K562 (cell line): Measurements from ENCODE around the gene HSDL2. TPM values are rescaled to one million over a fixed set of nuclear protein-coding genes. Genes with fewer than 3 reads are reported as not detected.

ENCODE experiments used
- ATAC-seq: fragments of 200-7000 bp; cut with Tn5 transposase; 3 replicates; pipeline ENCODE4 v1.9.1; 2020; ENCODE audit warnings: moderate library complexity
- BruUV-seq: library from RNA; stranded (reverse); fragments of 400-500 nt; replicated peaks from 2 replicates; lab custom pipeline; 2021; lab: Mats Ljungman, UMichigan
- CTCF ChIA-PET: fragments of 300-600 bp; formaldehyde crosslinking; extraction: SDS; loops from one replicate; lab custom pipeline; 2021; ENCODE audit warnings: low intra/inter-chr PET ratio; lab: Yijun Ruan, JAX
- POLR2A ChIA-PET: fragments of 300-600, 350-650 bp; sonication (Branson Sonifier 250); formaldehyde crosslinking; extraction: SDS; loops from one replicate; lab custom pipeline; 2021; ENCODE audit warnings: antibody characterized with exemption, inconsistent platforms; lab: Yijun Ruan, JAX
- DNase-seq, 4 experiments: peaks; one replicate each; pipeline versions ENCODE4 v3.0.0 to v3.0.0-alpha.2; 2011 to 2018; ENCODE audit warnings: low spot score in 3 of 4, mixed read lengths in 3 of 4; ENCODE audit errors: extremely low read depth in 1 of 4
- FAIRE-seq: peaks from 2 replicates; lab custom pipeline; 2011; peaks lifted over from hg19 to GRCh38; lab: Jason Lieb, UNC
- H2AFZ ChIP-seq: 2 replicates; pipeline ENCODE4 v1.6.0; 2011; ENCODE audit warnings: low read depth, low read length, control low read depth, inconsistent platforms
- H3K27ac ChIP-seq: fragments of 200-600 bp; 3 replicates; pipeline ENCODE4 v1.8.0; 2011; ENCODE audit warnings: low read depth, mild to moderate bottlenecking, control low read depth, inconsistent platforms, low read length, moderate library complexity, mixed read lengths; ENCODE audit errors: extremely low read depth
- H3K27me3 ChIP-seq, 2 experiments: fragments of 300-600 bp in 1 of 2; 2 replicates in 1 of 2; 3 replicates in 1 of 2; pipeline versions ENCODE4 v1.6.0 to v1.8.0; 2011; ENCODE audit warnings: inconsistent platforms in 2 of 2, low read length in 2 of 2, mild to moderate bottlenecking in 1 of 2, mixed read lengths in 1 of 2, moderate library complexity in 1 of 2; ENCODE audit not compliant: control insufficient read depth in 2 of 2, insufficient read depth in 2 of 2
- H3K36me3 ChIP-seq: fragments of 300-600 bp; 3 replicates; pipeline ENCODE4 v1.8.0; 2011; ENCODE audit warnings: mild to moderate bottlenecking, low read length, inconsistent platforms; ENCODE audit not compliant: control insufficient read depth, insufficient read depth
- H3K4me1 ChIP-seq, 2 experiments: fragments of 200-600 bp in 1 of 2; replicated peaks in 1 of 2; 2 replicates in 1 of 2; 3 replicates in 1 of 2; pipeline versions ENCODE4 v1.5.1 to v1.8.0; 2011; ENCODE audit warnings: inconsistent platforms in 2 of 2, low read length in 2 of 2, mild to moderate bottlenecking in 1 of 2, mixed read lengths in 1 of 2, moderate library complexity in 1 of 2; ENCODE audit not compliant: control insufficient read depth in 2 of 2, insufficient read depth in 2 of 2
- H3K4me2 ChIP-seq: 2 replicates; pipeline ENCODE4 v1.6.1; 2011; ENCODE audit warnings: low read length, control low read depth, inconsistent platforms, mixed read lengths; ENCODE audit not compliant: insufficient read depth
- H3K4me3 ChIP-seq: fragments of 200-600 bp; sonication (generic), shearing (Covaris generic); 2 replicates; pipeline ENCODE4 v1.5.1; 2016; ENCODE audit warnings: control low read depth, inconsistent platforms
- H3K79me2 ChIP-seq: fragments of 200-600 bp; 3 replicates; pipeline ENCODE4 v1.8.0; 2011; ENCODE audit warnings: low read length, inconsistent platforms; ENCODE audit not compliant: control insufficient read depth, insufficient read depth
- H3K9ac ChIP-seq, 2 experiments: 2 replicates each; pipeline versions ENCODE4 v1.6.0 to v1.6.1; 2011; ENCODE audit warnings: low read depth in 2 of 2, low read length in 2 of 2, control low read depth in 1 of 2, inconsistent platforms in 1 of 2, mild to moderate bottlenecking in 1 of 2, mixed read lengths in 1 of 2; ENCODE audit not compliant: insufficient read depth in 1 of 2
- H3K9me1 ChIP-seq: one replicate; pipeline ENCODE4 v1.6.0; 2011; ENCODE audit warnings: inconsistent platforms, mild to moderate bottlenecking, low read length, moderate library complexity; ENCODE audit not compliant: control insufficient read depth, insufficient read depth
- H3K9me3 ChIP-seq: replicated peaks from 2 replicates; pipeline ENCODE4 v1.5.1; 2011; ENCODE audit warnings: low read depth, low read length, inconsistent platforms; ENCODE audit not compliant: control insufficient read depth, insufficient read depth
- H4K20me1 ChIP-seq: replicated peaks from 2 replicates; pipeline ENCODE4 v1.6.1; 2011; ENCODE audit warnings: low read length, inconsistent platforms, mixed read lengths; ENCODE audit not compliant: control insufficient read depth, insufficient read depth
- ETV1 ChIP-seq: fragments of 450-650 bp; conservative IDR thresholded peaks from 2 replicates; pipeline ENCODE4 v1.6.1; 2016; ENCODE audit warnings: missing genetic modification characterization, control low read depth, low read depth, missing compliant biosample characterization
- EZH2 ChIP-seq: IDR thresholded peaks from 2 replicates; pipeline ENCODE4 v1.6.1; 2012; ENCODE audit warnings: low read depth, mild to moderate bottlenecking, inconsistent platforms, low read length, borderline replicate concordance
- FUS ChIP-seq: fragments of 200-400 bp; formaldehyde crosslinking; optimal IDR thresholded peaks from 2 replicates; pipeline ENCODE3; 2017; ENCODE audit warnings: low read depth, low read length
- MAZ ChIP-seq, 2 experiments: fragments of 450-650 bp in 1 of 2; sonication (generic) in 1 of 2; formaldehyde crosslinking; IDR thresholded peaks in 1 of 2; conservative IDR thresholded peaks in 1 of 2; 2 replicates each; pipeline versions ENCODE4 v1.4.0 to v1.5.0; 2020; ENCODE audit warnings: mild to moderate bottlenecking in 1 of 2, missing genetic modification reagents in 1 of 2
- PHB ChIP-seq: fragments of 250-450 bp; sonication (Bioruptor Pico); IDR thresholded peaks from 2 replicates; pipeline ENCODE4 v1.5.0; 2021
- POLR2G ChIP-seq: fragments of 200-400 bp; formaldehyde crosslinking; IDR thresholded peaks from 2 replicates; pipeline ENCODE4 v1.6.1; 2017; ENCODE audit warnings: low read depth, mild to moderate bottlenecking, antibody characterized with exemption, low read length, moderate library complexity
- SIX5 ChIP-seq, 2 experiments: IDR thresholded peaks; 2 replicates each; pipeline ENCODE4 v1.6.1; 2011; ENCODE audit warnings: low read length in 2 of 2, borderline replicate concordance in 1 of 2, low read depth in 1 of 2, mild to moderate bottlenecking in 1 of 2, moderate library complexity in 1 of 2; ENCODE audit not compliant: insufficient read depth in 1 of 2
- USF1 ChIP-seq: sonication (generic); formaldehyde crosslinking; IDR thresholded peaks from 2 replicates; pipeline ENCODE4 v1.9.0; 2022; ENCODE audit warnings: mild to moderate bottlenecking, missing genetic modification reagents
- ZNF764 ChIP-seq: fragments of 250-450 bp; sonication (Bioruptor Pico); IDR thresholded peaks from 2 replicates; pipeline ENCODE4 v1.4.0; 2020; ENCODE audit warnings: low read depth, mild to moderate bottlenecking, moderate library complexity
- WGBS: fragments of 100-300 bp; shearing (Covaris generic); methylation state at CpG from one replicate; pipeline ENCODE4 v1.1.6; 2016; ENCODE audit warnings: low coverage, mixed read lengths; ENCODE audit not compliant: insufficient coverage; ENCODE audit errors: missing lambda C conversion rate; 5-methylcytosine and 5-hydroxymethylcytosine counted together
- in situ Hi-C: fragments of 300-500 bp; cut with MboI; formaldehyde crosslinking; loops from 4 replicates; pipeline ENCODE4 v1.15.0; 2018; ENCODE audit warnings: inconsistent platforms, mixed read lengths
- intact Hi-C: fragments of 100-400 bp; cut with micrococcal nuclease; formaldehyde crosslinking; loops from 2 replicates; pipeline ENCODE4 v1.14.2; 2022
- polyA plus RNA-seq, 8 experiments: library from polyadenylated mRNA; depleted of rRNA in 4 of 8; stranded (reverse) in 5 of 8; unstranded in 3 of 8; fragments of >200 nt; fragmentation: Nextera tagmentation in 2 of 8; fragmentation: Illumina TruSeq in 1 of 8; extraction: Ambion mirVana in 2 of 8; extraction: Trizol in 1 of 8; gene quantifications; 2 replicates each; pipeline versions ENCODE4 v1.2.1 to v1.2.3, GENCODE V29; 2011 to 2014; ENCODE audit warnings: inconsistent platforms in 1 of 8, missing spikeins in 1 of 8
- total RNA-seq, 7 experiments: library from RNA; depleted of rRNA in 6 of 7; stranded (reverse); fragments of >200 nt in 6 of 7; fragmentation: Illumina TruSeq in 2 of 7; extraction: Trizol in 2 of 7; gene quantifications; 2 replicates each; pipeline versions ENCODE4 v1.2.1 to v1.2.3, GENCODE V29; 2011 to 2021; ENCODE audit warnings: low replicate concordance in 1 of 7
- TF ChIP-seq, protein P1 (sequence below): fragments of 450-650 bp; conservative IDR thresholded peaks from 2 replicates; pipeline ENCODE4 v1.6.1; 2016; ENCODE audit warnings: missing genetic modification characterization, low read depth, mild to moderate bottlenecking, missing compliant biosample characterization, moderate library complexity
- TF ChIP-seq, protein P2 (sequence below): fragments of 450-650 bp; IDR thresholded peaks from one replicate; pipeline ENCODE4 v1.6.1; 2018; ENCODE audit warnings: mild to moderate bottlenecking, moderate library complexity; ENCODE audit not compliant: partially characterized antibody
- TF ChIP-seq, protein P3 (sequence below): fragments of 250-450 bp; sonication (Bioruptor Pico); IDR thresholded peaks from 2 replicates; pipeline ENCODE4 v1.8.0; 2022; ENCODE audit warnings: moderate library complexity, mild to moderate bottlenecking, inconsistent platforms
- TF ChIP-seq, protein P4 (sequence below): fragments of 450-650 bp; IDR thresholded peaks from 2 replicates; pipeline ENCODE4 v1.6.1; 2016

The HSDL2 gene
- total and polyA plus RNA-seq, 9 of the 15 experiments (the other 6 are each of a cell fraction or from before 2014, with no cell fraction given): 22.8 to 74.1 (median 35.6) TPM

- TF ChIP-seq ETV1 (tag): no peak
- TF ChIP-seq ZNF764 (CRISPR knock-in tag): no peak
- TF ChIP-seq, protein P1, sequence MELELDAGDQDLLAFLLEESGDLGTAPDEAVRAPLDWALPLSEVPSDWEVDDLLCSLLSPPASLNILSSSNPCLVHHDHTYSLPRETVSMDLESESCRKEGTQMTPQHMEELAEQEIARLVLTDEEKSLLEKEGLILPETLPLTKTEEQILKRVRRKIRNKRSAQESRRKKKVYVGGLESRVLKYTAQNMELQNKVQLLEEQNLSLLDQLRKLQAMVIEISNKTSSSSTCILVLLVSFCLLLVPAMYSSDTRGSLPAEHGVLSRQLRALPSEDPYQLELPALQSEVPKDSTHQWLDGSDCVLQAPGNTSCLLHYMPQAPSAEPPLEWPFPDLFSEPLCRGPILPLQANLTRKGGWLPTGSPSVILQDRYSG (tag): no peak
- no peak for TF ChIP-seq POLR2G
- TF ChIP-seq, protein P2, sequence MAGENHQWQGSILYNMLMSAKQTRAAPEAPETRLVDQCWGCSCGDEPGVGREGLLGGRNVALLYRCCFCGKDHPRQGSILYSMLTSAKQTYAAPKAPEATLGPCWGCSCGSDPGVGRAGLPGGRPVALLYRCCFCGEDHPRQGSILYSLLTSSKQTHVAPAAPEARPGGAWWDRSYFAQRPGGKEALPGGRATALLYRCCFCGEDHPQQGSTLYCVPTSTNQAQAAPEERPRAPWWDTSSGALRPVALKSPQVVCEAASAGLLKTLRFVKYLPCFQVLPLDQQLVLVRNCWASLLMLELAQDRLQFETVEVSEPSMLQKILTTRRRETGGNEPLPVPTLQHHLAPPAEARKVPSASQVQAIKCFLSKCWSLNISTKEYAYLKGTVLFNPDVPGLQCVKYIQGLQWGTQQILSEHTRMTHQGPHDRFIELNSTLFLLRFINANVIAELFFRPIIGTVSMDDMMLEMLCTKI: no peak
Observed at GRCh38 chr9:112437406-112437805, 57.5 kb downstream of the HSDL2 start (continued).

GRCh38 chr9:112439171-112439570, 59.3 kb downstream of the HSDL2 start:
- H3K9ac ChIP-seq: no peak overlapping the region
- BruUV-seq: no TSS peak
- FAIRE-seq (no peak), DNase-seq (no peak), ATAC-seq (no peak)
- 88% methylated on average over 2 of the region's 2 CpGs for WGBS
- no peak overlapping the region for H3K4me2 ChIP-seq
- H3K27me3 ChIP-seq: no peaks in the 10 kb centered on the region
- no peak overlapping the region for H3K4me3 ChIP-seq
- H3K36me3 ChIP-seq: peaks cover 2% of the 10 kb centered on the region; the same call in 1 of the 3 replicates
- in situ Hi-C loops (no loop called here), intact Hi-C loops (no loop called here)
- H4K20me1 ChIP-seq: no peaks in the 10 kb centered on the region
- no peaks in the 10 kb centered on the region for H3K9me3 ChIP-seq
- POLR2A ChIA-PET: interaction anchor here (0.7 to 1.3 kb wide), 3 partner anchors 13 to 40 kb away, joined by 3 to 4 read pairs (median 3); no protein-coding TSS in a partner anchor
- TF ChIP-seq PHB (CRISPR knock-in tag): no peak
- TF ChIP-seq EZH2: no peak
- TF ChIP-seq FUS: no peak
- no peak for TF ChIP-seq USF1 (CRISPR knock-in tag)
- TF ChIP-seq, protein P3, sequence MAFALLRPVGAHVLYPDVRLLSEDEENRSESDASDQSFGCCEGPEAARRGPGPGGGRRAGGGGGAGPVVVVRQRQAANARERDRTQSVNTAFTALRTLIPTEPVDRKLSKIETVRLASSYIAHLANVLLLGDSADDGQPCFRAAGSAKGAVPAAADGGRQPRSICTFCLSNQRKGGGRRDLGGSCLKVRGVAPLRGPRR: no peak
- no peak for TF ChIP-seq SIX5 (IDR thresholded peaks at IDR 0.05; ENCODE audit: borderline replicate concordance in 1 of 2, insufficient read depth in 1 of 2, low read depth in 1 of 2, low read length in 2 of 2)
- TF ChIP-seq, protein P4, sequence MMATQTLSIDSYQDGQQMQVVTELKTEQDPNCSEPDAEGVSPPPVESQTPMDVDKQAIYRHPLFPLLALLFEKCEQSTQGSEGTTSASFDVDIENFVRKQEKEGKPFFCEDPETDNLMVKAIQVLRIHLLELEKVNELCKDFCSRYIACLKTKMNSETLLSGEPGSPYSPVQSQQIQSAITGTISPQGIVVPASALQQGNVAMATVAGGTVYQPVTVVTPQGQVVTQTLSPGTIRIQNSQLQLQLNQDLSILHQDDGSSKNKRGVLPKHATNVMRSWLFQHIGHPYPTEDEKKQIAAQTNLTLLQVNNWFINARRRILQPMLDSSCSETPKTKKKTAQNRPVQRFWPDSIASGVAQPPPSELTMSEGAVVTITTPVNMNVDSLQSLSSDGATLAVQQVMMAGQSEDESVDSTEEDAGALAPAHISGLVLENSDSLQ: no peak
- no peak for TF ChIP-seq MAZ (CRISPR knock-in tag; conservative IDR thresholded peaks at IDR 0.05 in 1 of 2, IDR thresholded peaks at IDR 0.05 in 1 of 2)
- no peaks in the 10 kb centered on the region for H3K79me2 ChIP-seq
- no peaks in the 10 kb centered on the region for H3K4me1 ChIP-seq
- H3K9me1 ChIP-seq: no peaks in the 10 kb centered on the region
- no peak overlapping the region for H2AFZ ChIP-seq
- H3K27ac ChIP-seq: no peak overlapping the region
- CTCF ChIA-PET: no interaction called here
